SK-N-SH treated with all-trans-retinoic acid at 6 μM for 48 hours (cell line): ENCODE measurements around the gene CPT1B.

Experiments used
- ESRRG ChIP-seq: fragments of 250-450 bp; sonication (Bioruptor Pico); IDR thresholded peaks from 2 replicates; pipeline ENCODE4 v1.6.1; 2021; ENCODE audit warnings: mild to moderate bottlenecking
- ISL1 ChIP-seq: fragments of 250-450 bp; sonication (Bioruptor Pico); IDR thresholded peaks from 2 replicates; pipeline ENCODE4 v2.1.2; 2022; ENCODE audit warnings: mild to moderate bottlenecking, moderate library complexity
- ZFP3 ChIP-seq: fragments of 250-450 bp; sonication (Bioruptor Pico); IDR thresholded peaks from 2 replicates; pipeline ENCODE4 v1.5.0; 2020; ENCODE audit warnings: mild to moderate bottlenecking, moderate library complexity
- TF ChIP-seq, protein P1 (sequence below): fragments of 250-450 bp; sonication (Bioruptor Pico); IDR thresholded peaks from 2 replicates; pipeline ENCODE4 v1.8.0; 2021; ENCODE audit warnings: low read depth, mild to moderate bottlenecking, moderate library complexity, borderline replicate concordance

DNA sequence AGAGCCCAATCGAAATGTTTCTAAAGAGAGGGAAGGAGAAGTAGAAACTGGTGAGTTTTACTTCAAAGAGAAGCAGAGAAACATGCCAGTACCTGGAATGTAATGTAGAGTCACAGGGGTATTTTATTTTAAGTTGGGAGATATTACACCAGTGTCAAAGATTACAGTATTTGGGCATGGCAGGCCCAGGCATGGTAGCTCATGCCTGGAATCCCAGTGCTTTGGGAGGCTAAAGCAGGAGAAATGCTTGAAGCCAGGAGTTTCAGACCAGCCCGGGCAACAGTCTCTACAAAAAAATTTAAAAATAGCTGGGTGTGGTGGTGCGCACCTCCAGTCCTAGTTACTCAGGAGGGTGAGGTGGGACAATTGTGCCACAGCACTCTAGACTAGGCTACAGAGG, 18.2 kb downstream of the CPT1B start:
- TF ChIP-seq, protein P1, sequence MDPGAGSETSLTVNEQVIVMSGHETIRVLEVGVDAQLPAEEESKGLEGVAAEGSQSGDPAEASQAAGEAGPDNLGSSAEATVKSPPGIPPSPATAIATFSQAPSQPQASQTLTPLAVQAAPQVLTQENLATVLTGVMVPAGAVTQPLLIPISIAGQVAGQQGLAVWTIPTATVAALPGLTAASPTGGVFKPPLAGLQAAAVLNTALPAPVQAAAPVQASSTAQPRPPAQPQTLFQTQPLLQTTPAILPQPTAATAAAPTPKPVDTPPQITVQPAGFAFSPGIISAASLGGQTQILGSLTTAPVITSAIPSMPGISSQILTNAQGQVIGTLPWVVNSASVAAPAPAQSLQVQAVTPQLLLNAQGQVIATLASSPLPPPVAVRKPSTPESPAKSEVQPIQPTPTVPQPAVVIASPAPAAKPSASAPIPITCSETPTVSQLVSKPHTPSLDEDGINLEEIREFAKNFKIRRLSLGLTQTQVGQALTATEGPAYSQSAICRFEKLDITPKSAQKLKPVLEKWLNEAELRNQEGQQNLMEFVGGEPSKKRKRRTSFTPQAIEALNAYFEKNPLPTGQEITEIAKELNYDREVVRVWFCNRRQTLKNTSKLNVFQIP: no peak
- no peak for TF ChIP-seq ZFP3
- no peak for TF ChIP-seq ISL1 (CRISPR knock-in tag)
- no peak for TF ChIP-seq ESRRG (CRISPR knock-in tag)
